DMS153 treated with DMSO at 0.1 percent for 48 hours (cell line): ENCODE measurements around the gene TOMM20.
"Not testable (repeated sequence)": the region's sequence is repeated elsewhere in the genome, so short reads cannot be mapped to it uniquely, and the experiment has no call there.

Source experiments
- DNase-seq: peaks from one replicate; lab custom pipeline; 2025; ENCODE audit not compliant: unreplicated experiment; lab: John Stamatoyannopoulos, UW

Gene TOMM20

DNA sequence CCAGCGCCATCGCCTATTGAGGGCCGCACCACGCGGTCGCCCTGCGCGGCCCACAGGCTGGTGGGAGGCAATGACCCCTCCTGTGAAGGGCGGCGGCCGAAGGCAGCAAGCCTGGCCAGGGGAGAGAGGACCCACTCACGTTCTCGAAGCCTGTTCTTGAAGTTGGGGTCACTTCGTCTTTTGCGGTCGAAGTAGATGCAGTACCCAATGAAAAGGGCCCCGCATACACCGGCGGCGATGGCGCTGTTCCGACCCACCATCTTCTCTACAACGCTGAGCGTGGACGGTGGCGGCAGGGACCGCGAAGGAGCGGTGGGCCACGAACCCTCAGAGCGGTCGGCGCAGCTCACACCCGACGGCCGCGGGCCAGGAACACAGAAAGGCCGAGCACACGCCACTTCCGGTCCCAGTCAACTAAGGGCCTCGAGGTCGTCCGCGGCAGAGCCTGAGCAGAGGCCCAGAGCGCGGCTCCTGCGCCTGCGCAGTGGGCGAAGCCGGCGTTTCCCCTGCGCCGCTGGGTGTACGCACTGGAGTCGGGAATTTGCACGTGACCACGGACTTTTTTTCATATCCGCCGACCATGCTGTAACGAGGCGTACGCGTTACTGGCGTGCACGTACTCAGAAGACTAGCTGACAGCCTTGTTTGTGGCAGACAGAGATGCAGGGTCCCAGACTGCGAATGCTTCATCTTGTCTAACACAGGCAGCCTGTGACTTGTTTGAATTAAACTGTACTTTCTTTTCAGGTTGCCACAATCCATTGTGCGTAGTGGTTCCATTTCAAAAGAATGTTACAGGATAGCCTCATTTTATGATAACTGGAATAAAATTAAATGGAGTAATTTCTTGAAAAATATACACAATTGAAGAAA, at the start of gene TOMM20:
TSS of gene TOMM20 (minus strand) at position 382 of the 873 bp plus-strand sequence. CDS start at position 260, 122 bp downstream.
- peak; percentile 55 for DNase-seq

GRCh38 chr1:235176486-235176885, 47.8 kb upstream of the TOMM20 start:
- no peak for DNase-seq

DNA sequence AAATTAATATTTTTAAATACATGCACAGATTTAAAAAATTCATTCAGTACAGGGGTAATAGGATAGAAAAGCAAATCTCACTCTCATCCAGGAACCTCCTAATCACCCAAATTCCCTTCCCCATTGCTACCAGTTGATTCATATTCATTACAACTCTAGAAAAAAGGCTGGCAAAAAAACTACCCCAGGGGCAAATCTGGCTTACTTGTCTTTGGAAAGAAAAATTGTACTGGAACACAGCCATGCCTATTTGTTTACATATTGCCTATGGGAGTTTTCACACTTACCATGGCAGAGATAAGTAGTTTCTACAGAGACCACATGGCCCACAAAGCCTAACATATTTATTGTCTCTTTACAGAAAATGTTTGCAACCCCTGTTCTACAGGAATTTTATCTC, 41.3 kb upstream of the TOMM20 start:
- DNase-seq: no peak

GRCh38 chr1:235168375-235168774, 39.7 kb upstream of the TOMM20 start:
- DNase-seq: no peak

DNA sequence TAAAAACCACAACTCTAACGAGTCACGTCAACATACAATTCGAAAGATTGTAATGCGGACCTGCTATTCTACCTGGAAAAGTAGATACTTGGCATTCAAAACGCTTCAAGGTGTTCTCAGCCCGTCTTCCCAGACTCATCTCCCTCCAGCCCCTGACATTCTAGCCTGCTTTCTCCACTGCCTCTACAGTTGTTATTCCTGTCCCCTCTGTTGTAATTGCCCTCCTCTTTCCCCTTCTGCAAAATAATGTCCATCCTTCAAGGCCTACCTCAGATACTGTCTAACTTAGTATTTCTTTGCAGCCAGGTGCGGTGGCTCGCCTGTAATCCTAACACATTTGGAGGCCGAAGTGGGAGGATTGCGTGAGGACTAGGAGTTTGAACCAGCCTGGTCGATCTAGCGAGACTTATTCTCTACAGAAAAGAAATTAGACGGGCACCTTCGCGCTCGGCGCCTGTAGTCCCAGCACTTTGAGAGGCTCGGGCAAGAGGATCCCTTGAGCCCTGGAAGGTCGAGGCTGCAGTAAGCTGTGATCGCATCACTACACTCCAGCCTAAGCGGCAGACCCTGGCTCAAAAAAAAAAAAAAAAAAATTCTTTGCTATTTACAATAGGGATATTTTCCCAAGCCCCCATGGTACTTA, 33.2 kb upstream of the TOMM20 start:
- DNase-seq: no peak

DNA sequence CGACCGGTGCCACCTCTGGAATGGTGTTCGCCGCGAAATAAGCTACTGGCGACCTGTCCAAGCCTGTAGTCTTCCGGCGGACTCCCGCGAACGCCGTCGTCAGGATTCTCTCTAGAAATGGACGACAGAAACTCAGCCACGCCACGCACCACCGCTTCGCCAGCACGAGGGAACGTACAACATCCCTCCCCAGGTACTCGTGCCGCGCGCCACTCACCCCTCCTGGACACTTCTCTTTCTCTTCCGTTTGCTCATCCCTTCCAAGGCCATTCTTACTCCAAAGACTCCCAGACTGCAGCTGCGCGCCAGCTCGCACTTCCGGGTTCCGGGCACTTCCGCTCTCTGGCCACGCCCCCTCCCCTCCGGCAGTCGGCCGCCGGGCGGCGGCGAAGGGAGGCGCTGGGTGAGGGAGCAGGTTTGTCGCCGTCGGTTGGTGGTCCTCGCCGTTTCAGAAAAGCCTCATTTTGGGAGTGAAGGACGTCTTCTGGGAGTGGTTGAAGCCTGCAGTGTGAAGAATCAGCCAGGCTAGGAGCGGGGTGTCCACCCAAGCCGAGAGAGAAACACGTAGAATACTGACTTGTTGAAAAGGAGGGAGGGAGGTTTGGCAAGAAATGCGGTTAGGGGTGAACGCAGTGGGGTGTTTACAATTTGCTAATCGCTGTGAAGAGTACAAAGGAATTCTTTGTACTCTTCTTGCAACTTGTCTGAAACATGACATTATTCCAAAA, 32.5 kb upstream of the TOMM20 start, which contains the start of gene RBM34:
TSS of gene RBM34 (minus strand) at position 294 of the 728 bp plus-strand sequence. CDS start at position 270, 24 bp downstream.
- peak; percentile 15 for DNase-seq

- no peak for DNase-seq
Measured at GRCh38 chr1:235160383-235160956, 31.8 kb upstream of the TOMM20 start.

DNA sequence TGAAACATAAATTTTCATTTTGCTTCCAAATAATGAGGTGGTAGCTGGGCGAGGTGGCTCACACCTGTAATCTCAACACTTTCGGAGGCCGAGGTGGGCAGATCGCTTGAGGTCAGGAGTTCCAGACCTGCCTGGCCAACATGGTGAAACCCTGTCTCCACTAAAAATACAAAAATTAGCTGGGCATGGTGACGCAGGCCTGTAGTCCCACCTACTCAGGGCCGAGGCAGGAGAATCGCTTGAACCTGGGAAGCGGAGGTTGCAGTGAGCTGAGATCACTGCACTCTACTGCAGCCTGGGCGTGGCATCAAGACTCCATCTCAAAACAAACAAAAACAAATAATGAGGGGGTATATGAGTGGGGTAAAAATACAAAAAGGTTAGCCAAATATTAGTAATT, 31.3 kb upstream of the TOMM20 start:
- not testable (repeated sequence) for DNase-seq

DNA sequence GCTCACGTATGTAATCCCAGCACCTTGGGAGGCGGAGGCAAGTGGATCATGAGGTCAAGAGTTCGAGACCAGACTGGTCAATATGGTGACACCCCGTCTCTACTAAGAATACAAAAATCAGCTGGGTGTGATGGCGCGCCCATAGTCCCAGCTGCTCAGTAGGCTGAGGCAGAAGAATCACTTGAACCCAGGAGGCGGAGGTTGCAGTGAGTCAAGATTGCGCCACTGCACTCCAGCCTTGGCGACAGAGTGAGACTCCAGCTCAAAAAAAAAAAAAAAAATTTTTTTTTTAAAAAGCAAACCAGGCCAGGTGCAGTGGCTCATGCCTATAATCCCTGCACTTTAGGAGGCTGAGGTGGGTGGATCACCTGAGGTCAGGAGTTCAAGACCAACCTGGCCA, 30.6 kb upstream of the TOMM20 start:
- not testable (repeated sequence) for DNase-seq

DNA sequence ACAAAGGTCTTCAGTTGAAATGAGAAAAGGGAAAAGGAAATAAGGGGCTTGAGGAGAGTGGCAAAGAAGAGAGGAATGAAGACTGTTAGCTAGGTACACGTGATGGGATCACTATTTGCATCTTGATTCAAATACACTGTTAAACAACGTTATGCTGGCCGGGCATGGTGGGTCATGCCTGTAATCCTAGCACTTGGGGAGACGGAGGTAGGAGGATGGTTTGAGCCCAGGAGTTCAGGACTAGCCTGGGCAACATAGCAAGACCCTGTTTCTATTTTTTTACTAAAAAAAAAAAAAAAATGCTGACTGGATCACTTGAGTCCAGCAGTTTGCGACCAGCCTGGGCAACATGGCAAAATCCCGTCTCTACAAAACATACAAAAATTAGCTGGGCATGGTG, 30.0 kb upstream of the TOMM20 start:
- no peak for DNase-seq

GRCh38 chr1:235157150-235157549, 28.5 kb upstream of the TOMM20 start:
- DNase-seq: no peak

DNA sequence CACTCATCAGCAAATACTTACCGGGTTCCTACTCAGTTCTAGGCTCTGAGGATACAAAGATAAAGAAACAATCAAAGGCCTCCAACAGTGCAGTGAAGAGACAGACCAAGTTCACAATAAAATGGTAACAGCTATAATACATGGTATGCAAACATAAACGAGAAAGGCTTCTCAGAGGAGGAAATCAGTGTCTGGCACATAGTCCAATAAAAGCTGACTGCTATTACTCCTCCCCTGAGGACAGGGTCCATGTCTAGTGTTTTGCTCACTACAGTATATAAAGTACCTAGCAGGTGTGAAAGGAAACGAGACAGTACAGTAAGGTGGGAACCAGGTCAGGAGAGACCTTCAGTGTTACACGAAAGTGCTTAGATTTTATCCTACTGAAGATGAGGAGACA, 28.1 kb upstream of the TOMM20 start:
- DNase-seq: no peak

DNA sequence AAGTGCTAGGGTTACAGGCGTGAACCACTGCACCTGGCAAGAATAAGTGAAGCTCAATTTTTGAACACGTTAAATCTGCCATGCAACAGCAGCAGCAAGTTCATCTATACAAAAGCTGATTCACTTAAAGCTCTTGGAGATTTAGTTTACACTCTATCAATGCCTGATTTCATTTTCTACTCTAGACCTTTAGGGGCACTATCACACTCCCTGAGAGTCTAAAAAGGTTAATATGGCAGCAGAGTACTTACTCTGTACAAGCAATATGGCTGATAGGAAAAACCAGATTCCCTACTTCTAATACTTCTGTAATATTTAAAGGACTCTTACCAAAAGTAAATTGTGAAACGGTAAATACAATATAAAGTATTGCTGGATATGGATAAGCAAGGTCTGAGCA, 27.6 kb upstream of the TOMM20 start:
- no peak for DNase-seq

- no peak for DNase-seq
Measured at GRCh38 chr1:235152235-235152634, 23.6 kb upstream of the TOMM20 start.

DNA sequence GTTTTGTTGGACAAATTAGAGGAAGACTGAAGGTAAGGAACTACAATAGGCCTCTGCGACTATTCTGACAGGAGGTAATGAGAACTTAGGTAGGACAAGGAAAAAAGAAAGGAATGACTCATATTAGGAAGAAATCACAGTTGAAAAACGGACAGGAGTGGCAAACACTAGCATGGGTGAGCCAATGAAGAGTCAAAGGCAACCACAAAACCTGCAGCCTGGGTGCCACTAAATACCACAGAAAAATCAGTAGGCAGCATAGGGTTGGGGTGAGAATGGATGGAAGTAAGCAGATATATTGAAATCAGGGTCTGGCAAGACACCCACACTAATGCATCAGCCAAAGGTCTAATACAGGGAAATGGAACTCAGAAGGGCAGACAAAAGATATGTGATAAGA, 22.4 kb upstream of the TOMM20 start:
- no peak for DNase-seq

- no peak for DNase-seq
Measured at GRCh38 chr1:235149824-235150223, 21.2 kb upstream of the TOMM20 start.

- DNase-seq: no peak
Measured at GRCh38 chr1:235147269-235147668, 18.6 kb upstream of the TOMM20 start.

DNA sequence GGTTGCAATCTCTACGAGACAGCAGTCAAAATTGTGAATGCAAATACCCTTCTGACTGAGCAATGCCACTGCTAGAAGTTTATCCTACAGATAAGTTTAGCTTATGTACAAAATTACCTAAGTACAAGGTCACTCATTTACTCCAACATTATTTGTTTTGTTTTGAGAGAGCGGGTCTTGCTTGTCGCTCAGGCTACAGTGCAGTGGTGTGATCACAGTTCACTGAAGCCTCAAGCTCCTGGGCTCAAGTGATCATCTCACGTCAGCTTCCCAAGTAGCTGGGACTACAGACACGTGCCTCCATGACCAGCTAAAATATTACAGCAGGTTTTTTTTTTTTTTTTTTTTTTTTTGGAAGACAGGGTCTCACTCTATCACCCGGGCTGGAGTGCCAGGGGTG, 17.0 kb upstream of the TOMM20 start:
- DNase-seq: no peak

- DNase-seq: no peak
Measured at GRCh38 chr1:235142991-235143390, 14.4 kb upstream of the TOMM20 start.

- DNase-seq: no peak
Measured at GRCh38 chr1:235139315-235139714, 10.7 kb upstream of the TOMM20 start.

GRCh38 chr1:235138821-235139220, 10.2 kb upstream of the TOMM20 start:
- no peak for DNase-seq
